AG09309 (cell line): ENCODE results near the gene POSTN.

ENCODE experiments used
- DNase-seq: peaks from one replicate; pipeline ENCODE4 v3.0.0-alpha.2; 2010; ENCODE audit warnings: low read depth
- H3K4me3 ChIP-seq: 2 replicates; pipeline ENCODE4 v1.5.1; 2011; ENCODE audit warnings: mild to moderate bottlenecking, low read depth, low read length, moderate library complexity; ENCODE audit not compliant: control insufficient read depth
- TF ChIP-seq, protein P1 (sequence below): IDR thresholded peaks from 2 replicates; pipeline ENCODE4 v1.5.1; 2011; ENCODE audit warnings: mild to moderate bottlenecking, low read depth, low read length, inconsistent platforms; ENCODE audit not compliant: insufficient read depth, control insufficient read depth; ENCODE audit errors: missing control alignments

POSTN gene

DNA sequence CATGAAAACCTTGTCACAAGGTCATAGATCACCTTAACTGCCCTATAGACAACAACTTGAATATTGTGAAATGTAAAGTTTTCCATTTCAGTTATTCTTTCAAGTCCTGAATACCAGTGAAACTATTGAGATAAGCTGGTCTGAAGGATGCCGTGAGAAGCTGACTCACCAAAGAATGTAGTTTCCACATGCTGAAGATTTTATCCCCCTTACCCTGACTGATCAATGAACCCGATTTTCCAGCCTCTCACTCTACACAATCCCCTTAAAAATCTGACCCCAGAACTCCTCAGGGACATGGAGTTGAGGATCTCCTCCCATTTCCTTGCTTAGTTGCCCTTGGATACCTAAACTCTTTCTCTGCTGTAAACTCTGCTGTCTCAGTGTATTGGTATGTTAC lies 67.5 kb downstream of the POSTN start:
- no peak overlapping the region for H3K4me3 ChIP-seq
- TF ChIP-seq, protein P1, sequence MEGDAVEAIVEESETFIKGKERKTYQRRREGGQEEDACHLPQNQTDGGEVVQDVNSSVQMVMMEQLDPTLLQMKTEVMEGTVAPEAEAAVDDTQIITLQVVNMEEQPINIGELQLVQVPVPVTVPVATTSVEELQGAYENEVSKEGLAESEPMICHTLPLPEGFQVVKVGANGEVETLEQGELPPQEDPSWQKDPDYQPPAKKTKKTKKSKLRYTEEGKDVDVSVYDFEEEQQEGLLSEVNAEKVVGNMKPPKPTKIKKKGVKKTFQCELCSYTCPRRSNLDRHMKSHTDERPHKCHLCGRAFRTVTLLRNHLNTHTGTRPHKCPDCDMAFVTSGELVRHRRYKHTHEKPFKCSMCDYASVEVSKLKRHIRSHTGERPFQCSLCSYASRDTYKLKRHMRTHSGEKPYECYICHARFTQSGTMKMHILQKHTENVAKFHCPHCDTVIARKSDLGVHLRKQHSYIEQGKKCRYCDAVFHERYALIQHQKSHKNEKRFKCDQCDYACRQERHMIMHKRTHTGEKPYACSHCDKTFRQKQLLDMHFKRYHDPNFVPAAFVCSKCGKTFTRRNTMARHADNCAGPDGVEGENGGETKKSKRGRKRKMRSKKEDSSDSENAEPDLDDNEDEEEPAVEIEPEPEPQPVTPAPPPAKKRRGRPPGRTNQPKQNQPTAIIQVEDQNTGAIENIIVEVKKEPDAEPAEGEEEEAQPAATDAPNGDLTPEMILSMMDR, result no peak
- peak; percentile 96 for DNase-seq

DNA sequence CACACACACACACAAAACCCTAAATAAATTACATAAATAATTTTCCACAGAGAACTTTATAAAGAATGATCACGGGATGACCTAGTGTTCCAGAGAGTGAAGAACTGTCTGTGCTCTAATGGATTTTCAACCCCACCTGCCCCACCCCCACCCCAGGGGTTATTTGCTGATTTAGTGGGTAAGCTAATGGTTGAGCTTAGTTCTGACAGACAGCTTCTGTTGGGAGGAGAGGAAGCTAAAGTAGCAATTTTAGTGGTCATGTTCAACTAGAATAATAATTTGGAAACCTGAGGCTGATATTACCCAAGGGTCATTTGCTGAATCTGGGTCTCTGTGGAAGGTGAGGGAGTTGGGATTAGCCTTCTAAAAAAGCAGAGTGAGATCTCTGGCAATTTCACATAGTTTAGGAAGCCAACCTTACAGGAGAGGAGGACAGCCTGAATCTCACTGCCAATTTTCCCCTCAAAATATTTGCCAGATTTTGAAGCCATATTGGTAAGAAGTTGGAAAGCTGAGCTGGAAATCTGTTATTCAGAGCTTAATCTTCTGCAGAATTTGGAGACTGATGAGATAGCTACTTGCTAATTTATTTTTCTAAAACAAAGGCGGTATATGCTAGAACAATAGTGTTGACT lies 68.7 kb downstream of the POSTN start:
- no peak for DNase-seq
- TF ChIP-seq, protein P1, result no peak
- H3K4me3 ChIP-seq, result no peak overlapping the region

DNA sequence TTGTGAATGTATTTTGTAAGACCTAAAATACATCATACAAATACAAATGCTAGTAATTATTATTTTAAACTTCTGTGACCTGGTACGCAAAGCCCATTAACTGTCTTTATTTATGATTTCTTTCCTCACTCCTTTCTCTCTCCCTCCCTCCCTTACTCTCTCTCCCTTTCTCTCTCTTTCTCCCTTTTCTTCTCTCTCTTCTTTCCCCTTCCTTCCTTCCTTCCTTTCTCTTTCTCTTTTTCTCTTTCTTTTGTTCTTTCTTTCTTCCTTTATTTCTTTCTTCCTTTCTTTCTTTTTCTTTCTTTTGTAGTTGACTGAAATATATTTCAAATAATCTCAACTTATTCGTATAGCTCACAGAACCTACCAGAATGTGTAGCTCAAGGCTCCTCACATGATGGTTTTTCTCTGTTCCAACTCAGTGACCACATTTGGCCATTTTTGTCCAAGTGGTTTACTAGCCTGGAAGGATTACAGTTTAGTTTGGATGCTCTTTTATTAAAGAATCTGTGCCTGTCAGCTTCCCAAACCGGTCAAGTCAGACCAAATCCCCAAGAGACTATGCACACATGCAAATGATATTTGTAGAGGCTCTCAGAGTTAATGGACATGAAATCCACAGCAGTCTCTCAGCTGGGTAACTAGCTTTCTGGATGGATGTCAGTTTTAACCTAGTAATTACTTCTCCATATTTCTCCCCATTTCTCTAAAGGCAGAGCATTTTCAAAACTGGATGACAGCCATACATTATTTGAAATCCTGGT lies 71.7 kb downstream of the POSTN start:
- no peak overlapping the region for H3K4me3 ChIP-seq
- TF ChIP-seq, protein P1, result no peak
- peak; percentile 85 for DNase-seq

DNA sequence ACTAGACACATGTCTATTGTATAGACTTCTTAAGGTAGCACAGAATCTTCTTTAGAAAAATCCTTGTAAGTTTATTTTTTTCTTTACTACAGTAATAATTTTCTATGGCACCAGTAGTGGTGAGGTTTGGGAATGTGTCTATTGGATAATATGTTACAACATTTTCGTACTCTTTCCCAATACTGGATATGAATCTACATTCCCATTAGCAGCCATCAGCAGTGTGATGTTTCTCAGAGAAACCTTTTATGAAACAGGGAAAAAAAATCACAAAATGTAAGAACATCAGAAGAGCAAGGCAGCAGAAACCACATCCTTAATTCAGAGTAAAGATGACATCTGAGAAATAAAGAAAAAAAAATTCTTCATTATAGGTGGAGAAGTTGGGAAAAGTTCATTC lies 83.3 kb downstream of the POSTN start:
- TF ChIP-seq, protein P1, result no peak
- H3K4me3 ChIP-seq, result no peak overlapping the region
- DNase-seq, result no peak
